ENCODE data around the gene RSPH9.

RSPH9 gene

DNA sequence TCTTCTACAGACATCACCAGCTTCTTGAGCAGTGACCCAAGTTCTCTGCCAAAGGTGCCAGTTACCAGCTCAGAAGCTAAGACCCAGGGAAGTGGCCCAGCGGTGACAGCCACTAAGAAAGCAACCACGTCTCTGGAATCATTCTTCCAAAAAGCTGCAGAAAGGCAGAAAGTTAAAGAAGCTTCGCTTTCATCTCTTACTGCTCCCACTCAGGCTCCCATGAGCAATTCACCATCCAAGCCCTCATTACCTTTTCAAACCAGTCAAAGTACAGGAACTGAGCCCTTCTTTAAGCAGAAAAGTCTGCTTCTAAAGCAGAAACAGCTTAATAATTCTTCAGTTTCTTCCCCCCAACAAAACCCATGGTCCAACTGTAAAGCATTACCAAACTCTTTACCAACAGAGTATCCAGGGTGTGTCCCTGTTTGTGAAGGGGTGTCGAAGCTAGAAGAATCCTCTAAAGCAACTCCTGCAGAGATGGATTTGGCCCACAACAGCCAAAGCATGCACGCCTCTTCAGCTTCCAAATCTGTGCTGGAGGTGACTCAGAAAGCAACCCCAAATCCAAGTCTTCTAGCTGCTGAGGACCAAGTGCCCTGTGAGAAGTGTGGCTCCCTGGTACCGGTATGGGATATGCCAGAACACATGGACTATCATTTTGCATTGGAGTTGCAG is 31.0 kb upstream of the RSPH9 start:
- no peaks in the 10 kb centered on the region for H3K27me3 ChIP-seq (ENCODE audit: control insufficient read depth in 3 of 3, insufficient read depth in 3 of 3, low read depth in 1 of 3, low read length in 3 of 3)
- H4K8ac ChIP-seq (ENCODE audit: low read depth, low read length): no peak overlapping the region
- H3K9me3 ChIP-seq (replicated peaks in 1 of 2; ENCODE audit: control insufficient read depth in 2 of 2, insufficient read depth in 1 of 2, low read depth in 1 of 2, low read length in 2 of 2): no peaks in the 10 kb centered on the region
- no peak overlapping the region for H3K27ac ChIP-seq (replicated peaks; ENCODE audit: low read length)
- no peak overlapping the region for H2BK15ac ChIP-seq (ENCODE audit: low read length)
- H4K91ac ChIP-seq (ENCODE audit: low read depth, low read length, poor library complexity): no peak overlapping the region
- no CpG with 5 or more reads among the region's 6 CpGs for WGBS, 2 donors (ENCODE audit: extremely low coverage in 2 of 2, insufficient read length in 2 of 2, insufficient replicate concordance in 1 of 2)
- no peak overlapping the region for H3K4me3 ChIP-seq (ENCODE audit: low read length in 2 of 2)
- no peak overlapping the region for H2BK5ac ChIP-seq (ENCODE audit: low read length)
- no peak overlapping the region for H2BK120ac ChIP-seq (ENCODE audit: low read depth, low read length)
- H3K4me2 ChIP-seq (ENCODE audit: insufficient read depth, low read length, poor library complexity, severe bottlenecking): no peak overlapping the region
- H2AFZ ChIP-seq (ENCODE audit: low read length): no peak overlapping the region
- no peak overlapping the region for H3K9ac ChIP-seq (ENCODE audit: low read depth, low read length, poor library complexity)
- DNase-seq (ENCODE audit: low spot score): no peak
- H3K14ac ChIP-seq (ENCODE audit: low read length): no peak overlapping the region
- no peak overlapping the region for H2BK12ac ChIP-seq (ENCODE audit: low read length)
- no peak overlapping the region for H3K4ac ChIP-seq (ENCODE audit: low read length)
- no peaks in the 10 kb centered on the region for H3K79me1 ChIP-seq (ENCODE audit: low read depth, low read length)
- H2AK5ac ChIP-seq (ENCODE audit: low read depth, low read length): no peak overlapping the region
- no peaks in the 10 kb centered on the region for H3K4me1 ChIP-seq (ENCODE audit: control insufficient read depth in 2 of 2, insufficient read depth in 1 of 2, low read depth in 1 of 2, low read length in 2 of 2)
- no peak overlapping the region for H3K23ac ChIP-seq (ENCODE audit: low read depth, low read length, poor library complexity)
- H3K36me3 ChIP-seq (replicated peaks in 1 of 2; ENCODE audit: control insufficient read depth in 2 of 2, insufficient read depth in 2 of 2, low read length in 2 of 2): peaks cover 10 to 84% of the 10 kb centered on the region in 2 donors
- H3K18ac ChIP-seq (ENCODE audit: low read length): no peak overlapping the region

DNA sequence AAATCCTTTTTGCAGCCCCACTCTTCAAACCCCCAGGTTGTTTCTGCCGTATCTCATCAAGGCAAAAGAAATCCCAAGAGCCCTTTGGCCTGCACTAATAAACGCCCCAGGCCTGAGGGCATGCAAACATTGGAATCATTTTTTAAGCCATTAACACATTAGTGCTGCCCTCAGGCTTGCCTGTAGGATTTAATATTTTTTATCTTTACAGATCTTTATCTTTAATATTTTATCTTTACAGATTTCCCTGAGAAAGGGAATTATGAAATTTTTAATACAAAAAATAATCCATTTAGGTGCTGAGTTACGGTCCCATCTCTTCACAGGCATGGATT is 30.5 kb upstream of the RSPH9 start:
- no CpG with 5 or more reads among the region's 3 CpGs for whole genome bisulfite sequencing, 2 donors (ENCODE audit: extremely low coverage in 2 of 2, insufficient read length in 2 of 2, insufficient replicate concordance in 1 of 2)
- Histone ChIP-seq H2BK12ac (ENCODE audit: low read length) (no peak overlapping the region), H3K14ac (ENCODE audit: low read length) (no peak overlapping the region), H2AK5ac (ENCODE audit: low read depth, low read length) (no peak overlapping the region), H3K4ac (ENCODE audit: low read length) (no peak overlapping the region), H4K91ac (ENCODE audit: low read depth, low read length, poor library complexity) (no peak overlapping the region), H3K9me3 (replicated peaks in 1 of 2; ENCODE audit: control insufficient read depth in 2 of 2, insufficient read depth in 1 of 2, low read depth in 1 of 2, low read length in 2 of 2) (no peaks in the 10 kb centered on the region), H4K8ac (ENCODE audit: low read depth, low read length) (no peak overlapping the region), H3K27ac (replicated peaks; ENCODE audit: low read length) (no peak overlapping the region), H2BK15ac (ENCODE audit: low read length) (no peak overlapping the region), H3K27me3 (ENCODE audit: control insufficient read depth in 3 of 3, insufficient read depth in 3 of 3, low read depth in 1 of 3, low read length in 3 of 3) (no peaks in the 10 kb centered on the region), H3K36me3 (replicated peaks in 1 of 2; ENCODE audit: control insufficient read depth in 2 of 2, insufficient read depth in 2 of 2, low read length in 2 of 2) (peaks cover 10 to 84% of the 10 kb centered on the region in 2 donors), H3K4me1 (ENCODE audit: control insufficient read depth in 2 of 2, insufficient read depth in 1 of 2, low read depth in 1 of 2, low read length in 2 of 2) (no peaks in the 10 kb centered on the region), H3K4me3 (ENCODE audit: low read length in 2 of 2) (no peak overlapping the region), H3K23ac (ENCODE audit: low read depth, low read length, poor library complexity) (no peak overlapping the region), H2BK120ac (ENCODE audit: low read depth, low read length) (no peak overlapping the region), H3K4me2 (ENCODE audit: insufficient read depth, low read length, poor library complexity, severe bottlenecking) (no peak overlapping the region), H3K79me1 (ENCODE audit: low read depth, low read length) (no peaks in the 10 kb centered on the region), H2AFZ (ENCODE audit: low read length) (no peak overlapping the region), H2BK5ac (ENCODE audit: low read length) (no peak overlapping the region), H3K18ac (ENCODE audit: low read length) (no peak overlapping the region), H3K9ac (ENCODE audit: low read depth, low read length, poor library complexity) (no peak overlapping the region)
- DNase-seq (ENCODE audit: low spot score): no peak

DNA sequence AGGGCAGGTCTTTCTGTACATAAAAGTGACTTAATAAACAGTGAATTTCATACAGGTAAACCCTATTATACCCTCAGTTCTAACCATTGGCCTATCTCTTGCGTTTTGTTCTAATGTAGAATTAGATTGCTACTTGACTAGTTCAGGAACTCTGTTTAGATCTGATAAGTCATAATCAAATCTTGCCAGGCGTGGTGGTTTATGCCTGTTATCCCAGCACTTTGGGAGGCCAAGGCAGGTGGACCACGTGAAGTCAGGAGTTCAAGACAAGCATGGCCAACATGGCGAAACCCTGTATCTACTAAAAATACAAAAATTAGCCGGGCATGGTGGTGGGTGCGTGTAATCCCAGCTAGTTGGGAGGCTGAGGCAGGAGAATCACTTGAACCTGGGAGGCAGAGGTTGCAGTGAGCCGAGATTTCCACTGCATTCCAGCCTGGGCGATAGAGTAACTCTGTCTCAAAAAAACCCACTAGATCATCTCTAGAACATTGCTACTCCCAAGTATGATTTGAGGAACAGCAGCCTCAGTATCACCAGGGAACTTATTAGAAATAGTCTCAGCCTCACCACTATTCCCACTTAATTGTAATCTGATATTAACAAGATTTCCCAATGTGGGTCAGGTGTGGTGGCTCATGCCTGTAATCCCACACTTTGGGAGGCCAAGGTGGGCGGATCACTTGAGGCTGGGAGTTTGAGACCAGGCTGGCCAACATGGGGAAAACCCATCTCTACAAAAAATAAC is 27.9 kb upstream of the RSPH9 start:
- no peak overlapping the region for H3K14ac ChIP-seq (ENCODE audit: low read length)
- no peak overlapping the region for H2AFZ ChIP-seq (ENCODE audit: low read length)
- no peak for DNase-seq (ENCODE audit: low spot score)
- H3K23ac ChIP-seq (ENCODE audit: low read depth, low read length, poor library complexity): no peak overlapping the region
- peaks cover 2% of the 10 kb centered on the region for H3K79me1 ChIP-seq (ENCODE audit: low read depth, low read length)
- H2BK15ac ChIP-seq (ENCODE audit: low read length): no peak overlapping the region
- H3K4ac ChIP-seq (ENCODE audit: low read length): no peak overlapping the region
- no peak overlapping the region for H2BK5ac ChIP-seq (ENCODE audit: low read length)
- H2BK120ac ChIP-seq (ENCODE audit: low read depth, low read length): no peak overlapping the region
- peaks cover 25 to 85% of the 10 kb centered on the region in 2 donors for H3K36me3 ChIP-seq (replicated peaks in 1 of 2; ENCODE audit: control insufficient read depth in 2 of 2, insufficient read depth in 2 of 2, low read length in 2 of 2)
- H3K27me3 ChIP-seq (ENCODE audit: control insufficient read depth in 3 of 3, insufficient read depth in 3 of 3, low read depth in 1 of 3, low read length in 3 of 3): no peaks in the 10 kb centered on the region
- H3K4me3 ChIP-seq (ENCODE audit: low read length in 2 of 2): no peak overlapping the region
- H3K27ac ChIP-seq (replicated peaks; ENCODE audit: low read length): no peak overlapping the region
- no peak overlapping the region for H3K9ac ChIP-seq (ENCODE audit: low read depth, low read length, poor library complexity)
- no peak overlapping the region for H2AK5ac ChIP-seq (ENCODE audit: low read depth, low read length)
- H3K4me1 ChIP-seq (ENCODE audit: control insufficient read depth in 2 of 2, insufficient read depth in 1 of 2, low read depth in 1 of 2, low read length in 2 of 2): no peaks in the 10 kb centered on the region
- H3K18ac ChIP-seq (ENCODE audit: low read length): no peak overlapping the region
- no peak overlapping the region for H4K8ac ChIP-seq (ENCODE audit: low read depth, low read length)
- no CpG with 5 or more reads among the region's 9 CpGs for WGBS, 2 donors (ENCODE audit: extremely low coverage in 2 of 2, insufficient read length in 2 of 2, insufficient replicate concordance in 1 of 2)
- H2BK12ac ChIP-seq (ENCODE audit: low read length): no peak overlapping the region
- no peaks in the 10 kb centered on the region for H3K9me3 ChIP-seq (replicated peaks in 1 of 2; ENCODE audit: control insufficient read depth in 2 of 2, insufficient read depth in 1 of 2, low read depth in 1 of 2, low read length in 2 of 2)
- H4K91ac ChIP-seq (ENCODE audit: low read depth, low read length, poor library complexity): no peak overlapping the region
- no peak overlapping the region for H3K4me2 ChIP-seq (ENCODE audit: insufficient read depth, low read length, poor library complexity, severe bottlenecking)

GRCh38 chr6:43621078-43621835 is 23.6 kb upstream of the RSPH9 start:
- no peak for DNase-seq (ENCODE audit: low spot score)
- no peak overlapping the region for H2AK5ac ChIP-seq (ENCODE audit: low read depth, low read length)
- no peak overlapping the region for H3K4me2 ChIP-seq (ENCODE audit: insufficient read depth, low read length, poor library complexity, severe bottlenecking)
- H2BK5ac ChIP-seq (ENCODE audit: low read length): no peak overlapping the region
- H3K23ac ChIP-seq (ENCODE audit: low read depth, low read length, poor library complexity): no peak overlapping the region
- no peak overlapping the region for H3K9ac ChIP-seq (ENCODE audit: low read depth, low read length, poor library complexity)
- no peaks in the 10 kb centered on the region for H3K27me3 ChIP-seq (ENCODE audit: control insufficient read depth in 3 of 3, insufficient read depth in 3 of 3, low read depth in 1 of 3, low read length in 3 of 3)
- no peak overlapping the region for H2BK120ac ChIP-seq (ENCODE audit: low read depth, low read length)
- no peak overlapping the region for H3K18ac ChIP-seq (ENCODE audit: low read length)
- H3K9me3 ChIP-seq (replicated peaks in 1 of 2; ENCODE audit: control insufficient read depth in 2 of 2, insufficient read depth in 1 of 2, low read depth in 1 of 2, low read length in 2 of 2): no peaks in the 10 kb centered on the region
- peaks cover 52 to 97% of the 10 kb centered on the region in 2 donors for H3K36me3 ChIP-seq (replicated peaks in 1 of 2; ENCODE audit: control insufficient read depth in 2 of 2, insufficient read depth in 2 of 2, low read length in 2 of 2)
- no peak overlapping the region for H4K91ac ChIP-seq (ENCODE audit: low read depth, low read length, poor library complexity)
- H3K79me1 ChIP-seq (ENCODE audit: low read depth, low read length): peaks cover 4% of the 10 kb centered on the region
- H2BK12ac ChIP-seq (ENCODE audit: low read length): no peak overlapping the region
- no peak overlapping the region for H4K8ac ChIP-seq (ENCODE audit: low read depth, low read length)
- H3K14ac ChIP-seq (ENCODE audit: low read length): no peak overlapping the region
- no peak overlapping the region for H3K4me3 ChIP-seq (ENCODE audit: low read length in 2 of 2)
- no peak overlapping the region for H3K4ac ChIP-seq (ENCODE audit: low read length)
- H3K27ac ChIP-seq (replicated peaks; ENCODE audit: low read length): no peak overlapping the region
- no peak overlapping the region for H2BK15ac ChIP-seq (ENCODE audit: low read length)
- no CpG with 5 or more reads among the region's 12 CpGs for WGBS, 2 donors (ENCODE audit: extremely low coverage in 2 of 2, insufficient read length in 2 of 2, insufficient replicate concordance in 1 of 2)
- H3K4me1 ChIP-seq (ENCODE audit: control insufficient read depth in 2 of 2, insufficient read depth in 1 of 2, low read depth in 1 of 2, low read length in 2 of 2): no peaks in the 10 kb centered on the region
- H2AFZ ChIP-seq (ENCODE audit: low read length): no peak overlapping the region
